Subcutaneous preadipocyte (primary cell): Measurements from ENCODE around the gene ZNF747. TPM values are rescaled to one million over a fixed set of nuclear protein-coding genes. Genes with fewer than 3 reads are reported as not detected.

Experiments used
- small RNA-seq: library from RNA; depleted of rRNA; stranded (forward); fragments of <200 nt; gene quantifications from one replicate; pipeline ENCODE3, GENCODE V24; 2012
- total RNA-seq: library from RNA; depleted of rRNA; stranded (reverse); fragments of >200 nt; gene quantifications from 2 replicates; pipeline ENCODE4 v1.2.3, GENCODE V29; 2012

The ZNF747 gene
- 8.1 and 8.4 TPM in 2 replicates for total RNA-seq

GRCh38 chr16:30534368-30535105 is at the start of gene ZNF747:
Gene ZNF747, minus strand, starts transcription at chr16:30534858. Its CDS starts 179 bp downstream, at chr16:30534679.

DNA sequence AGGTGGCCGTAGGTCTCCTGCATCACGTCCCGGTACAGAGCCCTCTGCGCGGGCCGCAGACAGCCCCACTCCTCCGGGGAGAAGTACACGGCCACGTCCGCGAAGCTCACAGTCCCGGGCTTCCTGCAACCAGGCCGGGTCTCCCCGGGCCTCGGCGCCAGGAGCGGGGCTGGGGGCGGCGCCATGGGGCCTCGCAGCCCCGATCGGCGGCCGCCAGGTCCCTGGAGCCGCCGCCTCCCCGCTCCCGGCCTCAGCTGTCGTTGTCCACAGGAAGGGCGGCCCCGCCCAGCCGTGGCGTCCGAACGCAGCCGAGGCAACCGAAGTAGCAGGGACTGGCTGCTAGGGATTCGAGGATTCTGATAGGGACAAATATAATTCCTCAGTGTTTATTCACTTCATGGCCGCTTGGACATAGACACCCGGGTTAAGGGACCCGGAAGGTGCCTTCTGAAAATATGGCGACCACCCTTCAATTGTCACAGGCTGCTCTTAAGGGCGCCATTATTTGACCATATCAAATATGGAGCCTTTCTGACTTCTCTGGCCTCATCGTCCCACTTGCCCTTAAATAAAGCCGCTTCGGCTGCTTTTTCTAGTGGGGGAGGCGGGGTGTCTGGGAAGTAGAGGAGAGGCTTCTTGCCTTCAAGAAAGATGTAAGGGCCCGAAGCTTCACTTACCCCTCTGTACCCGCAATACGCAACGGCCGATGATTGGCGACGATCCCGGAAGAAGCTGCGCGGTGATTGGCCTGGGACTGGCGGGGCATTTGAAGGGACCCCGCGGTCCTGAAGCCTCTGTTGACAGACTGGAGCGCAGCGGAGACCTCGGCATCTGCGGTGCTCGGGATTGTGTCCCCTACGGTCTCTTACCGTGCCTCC is 37.0 kb upstream of the ZNF747 start, which contains the start of gene ZNF688:
ZNF688 (minus strand) TSS at position 270 of the 878 bp plus-strand sequence; CDS start at position 185, 85 bp downstream.

GRCh38 chr16:30557957-30558788 is 23.5 kb upstream of the ZNF747 start, which contains the start of gene ZNF764:
Gene ZNF764, minus strand, starts transcription at chr16:30558374. Its CDS starts 192 bp downstream, at chr16:30558182.

GRCh38 chr16:30526137-30526822 is 8.4 kb downstream of the ZNF747 start, which contains the start of gene ZNF768:
Gene ZNF768, minus strand, starts transcription at chr16:30526566. Its CDS starts 153 bp downstream, at chr16:30526413.

Small RNA genes within 50 kb of the gene (small RNA-seq; reads per million reads assigned to genes)
- not detected for gene MIR4518
- gene RNU7-61P: not detected

Other genes with a start within 250 kb of the ZNF747 start
- gene CD2BP2, start 179.6 kb downstream of the ZNF747 start, total RNA-seq: 21.7 and 22.3 TPM in 2 replicates
- 38.6 and 47.3 TPM in 2 replicates for gene TBC1D10B, start 164.4 kb downstream of the ZNF747 start, total RNA-seq
- gene MYL11, start 160.1 kb downstream of the ZNF747 start, total RNA-seq: not detected in 2 replicates
- 0.20 TPM in 1 of 2 replicates, not detected in the other for gene SEPTIN1, start 152.3 kb downstream of the ZNF747 start, total RNA-seq
- gene ZNF48, start 139.4 kb downstream of the ZNF747 start, total RNA-seq: 5.5 and 6.5 TPM in 2 replicates
- 9.8 and 12.1 TPM in 2 replicates for gene ZNF771, start 127.3 kb downstream of the ZNF747 start, total RNA-seq
- gene DCTPP1, start 104.8 kb downstream of the ZNF747 start, total RNA-seq: 20.6 and 22.1 TPM in 2 replicates
- 6.8 and 7.7 TPM in 2 replicates for gene SEPHS2, start 89.0 kb downstream of the ZNF747 start, total RNA-seq
- under 0.01 TPM in 1 of 2 replicates, not detected in the other for gene ITGAL, start 62.1 kb downstream of the ZNF747 start, total RNA-seq
- 18.0 and 20.5 TPM in 2 replicates for gene ZNF768, start 8.3 kb downstream of the ZNF747 start, total RNA-seq
- 4.8 and 7.6 TPM in 2 replicates for gene ZNF764, start 23.5 kb upstream of the ZNF747 start, total RNA-seq
- gene ZNF688, start 36.9 kb upstream of the ZNF747 start, total RNA-seq: 4.9 and 8.5 TPM in 2 replicates
- 9.4 and 11.4 TPM in 2 replicates for gene ZNF785, start 50.8 kb upstream of the ZNF747 start, total RNA-seq
- 5.1 and 5.5 TPM in 2 replicates for gene ZNF689, start 75.5 kb upstream of the ZNF747 start, total RNA-seq
- 5.9 and 7.8 TPM in 2 replicates for gene PRR14, start 116.1 kb upstream of the ZNF747 start, total RNA-seq
- gene FBRS, start 123.6 kb upstream of the ZNF747 start, total RNA-seq: 13.2 and 32.6 TPM in 2 replicates
- gene SRCAP, start 164.3 kb upstream of the ZNF747 start, total RNA-seq: 14.0 and 19.4 TPM in 2 replicates
- 18.0 and 20.5 TPM in 2 replicates for gene PHKG2, start 213.6 kb upstream of the ZNF747 start, total RNA-seq
- 1.5 and 2.5 TPM in 2 replicates for gene CFAP119, start 227.2 kb upstream of the ZNF747 start, total RNA-seq
- gene RNF40, start 227.5 kb upstream of the ZNF747 start, total RNA-seq: 63.6 and 90.5 TPM in 2 replicates